ENCODE data around the gene OTULIN. TPM values are rescaled to one million over a fixed set of nuclear protein-coding genes. Genes with fewer than 3 reads are reported as not detected.

OTULIN gene
- total and polyA plus RNA-seq, 2 of the 4 experiments (the other 2 are of a cell fraction), result 6.9 to 19.5 TPM

DNA sequence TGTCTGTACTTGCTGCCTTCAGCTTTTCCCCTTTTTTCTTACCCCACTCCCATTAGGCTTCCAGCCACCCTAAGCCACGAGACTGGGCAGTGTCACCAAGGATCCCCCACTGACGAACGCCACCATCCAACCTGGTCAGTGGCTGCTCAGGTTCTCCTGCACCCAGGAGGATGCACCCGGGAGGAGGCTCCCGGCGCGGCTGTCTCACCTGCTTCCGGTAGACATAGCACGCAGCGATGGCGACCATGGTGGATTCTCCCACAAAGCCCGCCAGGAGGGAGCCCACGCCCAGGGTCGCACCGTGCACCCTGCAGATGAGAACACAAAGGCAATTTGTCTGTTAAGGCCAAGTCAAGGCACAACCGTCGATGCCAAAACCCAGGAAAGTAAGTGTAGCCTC lies 48.1 kb downstream of the OTULIN start:
- Histone ChIP-seq H3K9me1 (ENCODE audit: insufficient read depth, low read length) (peaks cover 19% of the 10 kb centered on the region), H4K20me1 (ENCODE audit: insufficient read depth, low read length) (no peaks in the 10 kb centered on the region), H3K9me3 (ENCODE audit: control insufficient read depth, insufficient read depth, low read length) (no peaks in the 10 kb centered on the region), H3K14ac (replicated peaks; ENCODE audit: low read depth, low read length) (no peak overlapping the region), H2AK9ac (replicated peaks; ENCODE audit: low read depth, low read length, poor library complexity) (peak overlapping the region; percentile 47), H2BK20ac (ENCODE audit: low read depth, low read length) (no peak overlapping the region), H3K9ac (ENCODE audit: low read depth, low read length) (no peak overlapping the region), H2BK5ac (ENCODE audit: low read depth, low read length, poor library complexity, severe bottlenecking) (no peak overlapping the region), H3K4me1 (ENCODE audit: control insufficient read depth, insufficient read depth, low read length) (0 out of 2 replicates have a peak, but pooled peaks cover 2% of the 10 kb centered on the region), H2AK5ac (ENCODE audit: low read depth, low read length) (no peak overlapping the region), H4K8ac (ENCODE audit: low read depth in 2 of 2, low read length in 2 of 2) (no peak overlapping the region), H4K91ac (ENCODE audit: insufficient read depth, low read depth, low read length) (no peak overlapping the region), H3K4ac (ENCODE audit: low read depth, low read length) (no peak overlapping the region), H3K4me3 (ENCODE audit: insufficient read depth, low read depth, low read length) (no peak overlapping the region), H3K27me3 (ENCODE audit: control insufficient read depth, insufficient read depth, low read length) (no peaks in the 10 kb centered on the region), H3K56ac (ENCODE audit: extremely low read depth, insufficient read depth, low read length) (no peak overlapping the region), H3K4me2 (ENCODE audit: low read depth, low read length) (no peak overlapping the region), H3K18ac (ENCODE audit: low read depth, low read length) (no peak overlapping the region), H3K79me1 (ENCODE audit: low read depth in 1 of 2, low read length in 2 of 2) (peaks cover 7 to 45% of the 10 kb centered on the region in 2 experiments), H3K23ac (ENCODE audit: low read depth, low read length) (no peak overlapping the region), H4K5ac (ENCODE audit: low read depth, low read length) (no peak overlapping the region), H2BK120ac (ENCODE audit: low read depth, low read length) (no peak overlapping the region), H2BK15ac (ENCODE audit: low read depth, low read length) (no peak overlapping the region), H3K36me3 (ENCODE audit: control insufficient read depth, insufficient read depth, low read length) (peaks cover 59% of the 10 kb centered on the region), H3K27ac (ENCODE audit: insufficient read depth, low read length) (no peak overlapping the region), H2AFZ (replicated peaks; ENCODE audit: low read length, poor library complexity) (no peak overlapping the region)
- ChIA-PET CTCF (interaction anchor here (0.5 kb wide), 1 partner anchor 256 kb away, joined by 3 read pairs; no protein-coding TSS in a partner anchor), POLR2A (ENCODE audit: unreplicated experiment) (no interaction called here)
- no TSS peak for BruUV-seq (replicated peaks)
- 99% methylated on average over 12 of the region's 17 CpGs; no CpG with 5 or more reads in 1 of the 2 experiments for WGBS, 2 experiments (ENCODE audit: extremely low coverage in 2 of 2, insufficient read length in 1 of 2)
- in situ Hi-C loops (cut with MboI; ENCODE audit: low sequenced_read_pairs) (loop anchor here (25.0 kb wide), 1 partner anchor 800 kb away; the partner anchor contains the start of gene FBXL7), dilution Hi-C loops (cut with HindIII; ENCODE audit: low sequenced_read_pairs, unreplicated experiment) (no loop called here), intact Hi-C loops (cut with micrococcal nuclease) (no loop called here)
- ATAC-seq (ENCODE audit: low read depth) (no peak), DNase-seq (no peak)
- TF ChIP-seq NFE2L2 (IDR thresholded peaks at IDR 0.05; ENCODE audit: low read depth, low read length), result no peak

Measured in IMR-90 (cell line).